Erythroblast (primary cell): ENCODE measurements around the gene COG5.

Source experiments
- GATA1 ChIP-seq: IDR thresholded peaks from 2 replicates; pipeline ENCODE4 v1.6.1; 2011; ENCODE audit warnings: low read depth, mild to moderate bottlenecking, control low read depth, low read length, moderate library complexity
- POLR2A ChIP-seq: IDR thresholded peaks from 2 replicates; pipeline ENCODE4 v1.6.1; 2011; ENCODE audit warnings: mild to moderate bottlenecking, low read length

- no peak for TF ChIP-seq POLR2A
- TF ChIP-seq GATA1, result no peak
Measured at GRCh38 chr7:107494315-107494751, 69.4 kb downstream of the COG5 start.
